Measurements from ENCODE around the gene BFSP2.
"Not testable (repeated sequence)": the region's sequence is repeated elsewhere in the genome, so short reads cannot be mapped to it uniquely, and the experiment has no call there.

BFSP2 gene

DNA sequence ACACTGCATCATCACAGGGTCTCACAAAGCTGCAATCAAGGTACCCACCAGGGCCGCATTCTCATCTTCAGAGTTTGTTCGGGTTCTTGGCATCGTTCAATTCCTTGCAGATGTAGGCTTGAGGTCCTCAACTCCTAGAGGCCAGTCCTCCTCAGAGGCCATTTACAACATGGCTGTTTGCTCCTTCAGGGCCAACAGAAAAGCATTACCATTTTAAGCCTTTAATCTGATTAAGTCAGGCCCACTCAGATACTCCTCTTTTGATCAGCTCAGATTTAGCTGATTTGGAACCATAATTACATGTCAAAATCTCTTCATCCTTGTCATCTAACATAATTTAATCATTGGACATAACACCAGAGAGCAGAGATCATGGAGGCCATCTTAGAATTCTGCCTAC, 55.4 kb downstream of the BFSP2 start:
- DNase-seq (ENCODE audit: low read depth in 2 of 3, low spot score in 1 of 3): no peak

DNA sequence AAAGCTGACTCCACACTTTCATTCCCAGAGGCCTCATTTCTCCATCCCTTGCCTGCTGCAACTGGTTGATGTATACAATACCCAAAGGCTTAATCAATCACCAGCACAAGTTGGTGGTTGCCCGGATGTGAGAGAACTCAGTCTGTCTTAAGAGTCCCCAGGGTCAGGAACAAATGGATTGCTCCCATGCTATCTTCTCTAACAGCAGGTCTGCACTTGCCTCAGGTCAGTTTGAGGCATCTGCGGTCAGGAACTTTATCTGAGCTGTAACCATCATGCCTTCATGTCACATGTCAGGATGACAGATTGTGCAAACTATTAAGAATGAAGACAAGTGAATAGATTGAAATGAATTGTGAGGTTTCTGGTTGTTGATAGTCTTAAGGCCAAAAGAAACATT, 56.1 kb downstream of the BFSP2 start:
- DNase-seq (ENCODE audit: low read depth in 2 of 3, low spot score in 1 of 3): no peak

DNA sequence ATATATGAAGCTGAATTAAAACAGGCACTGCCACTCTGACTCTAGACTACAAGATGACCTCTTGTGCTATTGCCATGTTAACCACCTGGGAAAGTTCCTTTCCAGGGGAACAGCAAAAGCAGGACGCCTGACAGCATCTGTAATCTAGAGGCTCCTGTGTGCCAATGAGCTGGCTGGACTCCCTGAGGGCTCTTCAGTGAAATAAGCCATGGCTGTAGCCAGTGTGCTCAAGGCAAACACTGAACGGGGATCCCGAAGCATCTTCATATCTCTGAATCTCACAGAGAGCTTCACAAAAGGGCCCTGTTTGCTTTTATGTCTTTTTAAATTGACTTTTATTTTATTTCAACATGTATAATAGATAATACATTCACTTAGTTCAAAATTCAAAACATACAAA, 57.2 kb downstream of the BFSP2 start:
- DNase-seq (ENCODE audit: low read depth in 2 of 3, low spot score in 1 of 3): no peak

- no peak for DNase-seq (ENCODE audit: low read depth in 2 of 3, low spot score in 1 of 3)
Measured at GRCh38 chr3:133457465-133458067, 57.7 kb downstream of the BFSP2 start.

DNA sequence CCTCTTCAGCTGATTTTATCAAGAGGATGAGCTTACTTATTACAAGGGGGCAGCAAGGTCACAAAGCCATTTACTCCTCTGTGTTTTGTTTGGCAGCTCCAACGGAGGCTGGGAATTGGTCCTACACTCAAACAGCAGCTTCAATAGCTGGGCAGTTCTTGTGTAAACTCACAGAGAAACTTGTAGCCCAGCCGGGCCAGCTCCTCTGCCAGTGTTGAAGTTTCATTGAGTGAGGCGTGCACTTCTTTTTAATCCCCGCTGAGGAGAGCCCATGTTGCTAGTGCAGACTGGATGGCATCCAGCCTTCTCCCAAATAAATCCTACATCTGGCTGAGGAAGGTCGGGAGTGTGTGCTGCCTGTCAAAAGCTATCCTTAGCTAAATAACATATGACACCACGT, 59.5 kb downstream of the BFSP2 start:
- no peak for DNase-seq (ENCODE audit: low read depth in 2 of 3, low spot score in 1 of 3)

GRCh38 chr3:133460809-133461208, 61.0 kb downstream of the BFSP2 start:
- no peak for DNase-seq (ENCODE audit: low read depth in 2 of 3, low spot score in 1 of 3)

- DNase-seq (ENCODE audit: low read depth in 2 of 3, low spot score in 1 of 3): no peak
Measured at GRCh38 chr3:133461291-133461690, 61.4 kb downstream of the BFSP2 start.

DNA sequence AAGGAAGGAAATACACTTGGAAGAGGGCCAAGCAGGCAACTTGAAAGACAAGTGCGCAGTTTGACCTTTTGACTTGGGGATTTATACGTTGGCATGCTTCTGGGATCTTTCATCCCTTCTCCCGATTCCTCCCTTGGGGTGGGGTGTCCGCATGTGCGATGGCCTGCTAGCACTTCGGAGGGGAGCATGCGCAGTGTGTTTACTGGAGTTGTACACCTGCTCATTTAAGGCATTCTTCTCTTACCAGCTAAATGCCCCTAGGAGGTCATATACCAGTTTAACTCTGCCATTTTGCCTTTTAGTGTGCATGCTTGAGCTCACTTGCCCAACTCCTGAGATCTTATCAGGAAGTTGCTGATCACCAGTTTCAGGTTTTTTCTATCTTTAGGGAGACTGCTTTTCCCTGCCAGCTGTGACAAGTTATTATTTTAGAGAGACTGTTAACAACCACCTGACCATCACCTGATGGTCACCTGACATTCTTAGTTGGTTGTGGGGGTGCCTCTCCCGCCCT, 63.5 kb downstream of the BFSP2 start:
- DNase-seq (ENCODE audit: low read depth in 2 of 3, low spot score in 1 of 3): no peak

GRCh38 chr3:133464573-133464972, 64.7 kb downstream of the BFSP2 start:
- DNase-seq (ENCODE audit: low read depth in 2 of 3, low spot score in 1 of 3): no peak

DNA sequence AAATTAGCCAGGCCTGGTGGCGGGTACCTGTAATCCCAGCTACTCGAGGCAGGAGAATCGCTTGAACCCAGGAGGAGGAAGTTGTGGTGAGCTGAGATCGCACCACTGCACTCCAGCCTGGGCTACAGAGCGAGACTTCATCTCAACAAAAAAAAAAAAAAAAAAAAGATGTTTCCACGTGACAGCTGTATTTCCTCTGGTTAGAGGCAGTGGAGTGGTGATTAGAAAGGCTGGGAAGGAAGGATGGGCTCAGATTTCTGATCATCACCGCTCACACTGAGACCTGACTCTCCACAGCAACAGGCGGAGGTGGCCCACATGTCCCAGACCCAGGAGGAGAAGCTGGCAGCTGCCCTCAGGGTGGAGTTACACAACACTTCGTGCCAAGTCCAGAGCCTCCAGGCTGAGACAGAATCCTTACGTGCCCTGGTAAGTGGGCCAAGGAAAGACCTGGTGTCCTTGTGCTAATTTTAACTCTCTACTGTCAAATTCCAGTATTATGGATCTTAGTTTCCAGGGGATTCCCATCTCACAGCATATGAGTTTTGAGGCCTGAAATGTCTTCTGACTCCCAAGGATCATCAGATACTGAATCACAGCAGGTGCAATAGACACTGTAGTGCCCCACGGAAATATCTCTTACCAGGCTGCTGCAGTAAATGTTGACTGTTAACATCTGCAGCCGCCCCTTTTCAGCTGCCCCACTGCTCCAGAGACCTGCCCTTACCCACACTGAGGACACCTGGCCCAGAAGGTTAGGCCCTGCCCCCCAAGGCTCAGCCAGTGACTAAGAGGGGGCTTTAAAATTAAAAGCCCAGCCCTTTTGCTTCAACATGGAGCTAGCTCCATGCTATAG, 66.9 kb downstream of the BFSP2 start:
- DNase-seq (ENCODE audit: low read depth in 2 of 3, low spot score in 1 of 3): no peak

- DNase-seq (ENCODE audit: low read depth in 2 of 3, low spot score in 1 of 3): no peak
Measured at GRCh38 chr3:133467780-133468179, 67.9 kb downstream of the BFSP2 start.

GRCh38 chr3:133468251-133468721, 68.4 kb downstream of the BFSP2 start:
- DNase-seq (ENCODE audit: low read depth in 2 of 3, low spot score in 1 of 3): no peak

- DNase-seq (ENCODE audit: low read depth in 2 of 3, low spot score in 1 of 3): no peak
Measured at GRCh38 chr3:133469140-133469731, 69.4 kb downstream of the BFSP2 start.

- no peak for DNase-seq (ENCODE audit: low read depth in 2 of 3, low spot score in 1 of 3)
Measured at GRCh38 chr3:133472242-133472641, 72.4 kb downstream of the BFSP2 start.

- no peak for DNase-seq (ENCODE audit: low read depth in 2 of 3, low spot score in 1 of 3)
Measured at GRCh38 chr3:133472889-133473288, 73.0 kb downstream of the BFSP2 start.

DNA sequence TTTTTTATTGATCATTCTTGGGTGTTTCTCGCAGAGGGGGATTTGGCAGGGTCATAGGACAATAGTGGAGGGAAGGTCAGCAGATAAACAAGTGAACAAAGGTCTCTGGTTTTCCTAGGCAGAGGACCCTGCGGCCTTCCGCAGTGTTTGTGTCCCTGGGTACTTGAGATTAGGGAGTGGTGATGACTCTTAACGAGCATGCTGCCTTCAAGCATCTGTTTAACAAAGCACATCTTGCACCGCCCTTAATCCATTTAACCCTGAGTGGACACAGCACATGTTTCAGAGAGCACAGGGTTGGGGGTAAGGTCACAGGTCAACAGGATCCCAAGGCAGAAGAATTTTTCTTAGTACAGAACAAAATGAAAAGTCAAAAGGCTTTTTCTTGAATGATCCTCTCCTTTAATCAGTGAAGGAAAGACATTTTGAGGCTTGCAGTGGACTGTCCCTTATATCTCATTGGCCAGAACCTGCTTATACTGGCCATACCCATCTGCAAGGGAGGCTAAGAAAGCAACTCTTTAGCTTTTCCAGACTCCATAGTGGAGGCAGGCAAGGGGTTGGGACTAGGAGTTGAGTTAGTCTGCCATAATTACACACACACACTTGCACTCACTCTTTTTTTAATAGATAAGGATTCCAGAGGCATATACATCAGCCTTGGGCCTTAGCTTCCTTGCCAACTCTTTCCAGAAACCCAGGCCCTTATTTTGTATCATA, 73.8 kb downstream of the BFSP2 start:
- not testable (repeated sequence) for DNase-seq (ENCODE audit: low read depth in 2 of 3, low spot score in 1 of 3)

DNA sequence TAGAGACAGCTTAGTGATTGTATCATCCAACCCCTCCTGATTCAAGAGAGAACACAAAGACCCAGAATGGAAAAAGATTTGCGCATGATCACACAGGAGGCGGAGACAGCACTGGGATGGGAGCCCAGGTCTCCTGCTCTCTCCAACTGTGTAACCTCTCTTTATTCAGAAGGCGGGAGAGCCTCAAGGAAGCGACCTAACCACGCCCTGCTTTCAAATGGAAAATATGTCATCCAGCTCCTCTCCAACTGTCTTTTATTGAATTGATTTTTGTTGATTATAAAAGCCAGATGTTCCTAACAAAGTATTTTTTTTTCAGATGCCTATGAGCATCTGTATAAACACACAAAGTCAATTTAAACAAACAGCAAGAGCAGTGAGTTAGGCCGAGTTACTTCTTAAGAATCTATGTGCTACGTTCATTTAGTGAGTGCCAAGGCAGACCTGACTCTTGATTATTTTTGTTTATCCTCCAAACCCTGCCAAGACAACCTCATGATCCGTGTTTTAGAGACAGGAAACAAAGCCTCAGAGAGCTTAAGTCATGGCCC, 74.5 kb downstream of the BFSP2 start:
- DNase-seq (ENCODE audit: low read depth in 2 of 3, low spot score in 1 of 3): no peak

DNA sequence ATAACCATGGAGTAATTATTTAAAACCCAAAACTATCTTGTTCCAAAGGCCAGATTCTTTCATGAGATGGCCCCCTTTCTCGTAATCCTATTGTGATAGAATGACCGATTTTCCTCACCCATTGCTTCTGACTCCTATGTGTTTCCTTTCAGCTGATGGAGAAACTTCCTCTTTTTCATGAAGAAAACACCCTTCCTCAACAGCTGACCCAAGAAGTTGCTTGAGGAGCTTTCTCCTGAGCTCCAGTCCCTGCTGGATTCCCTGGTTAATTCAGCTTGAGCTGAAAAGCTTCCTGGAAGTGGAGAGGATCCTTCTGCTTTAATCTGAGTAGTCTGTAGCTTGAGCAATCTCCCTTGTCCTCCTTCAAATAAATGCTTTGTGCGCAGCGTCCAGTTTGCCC, 75.0 kb downstream of the BFSP2 start:
- DNase-seq (ENCODE audit: low read depth in 2 of 3, low spot score in 1 of 3): no peak

- DNase-seq (ENCODE audit: low read depth in 2 of 3, low spot score in 1 of 3): no peak
Measured at GRCh38 chr3:133475245-133476010, 75.6 kb downstream of the BFSP2 start.

- DNase-seq (ENCODE audit: low read depth in 2 of 3, low spot score in 1 of 3): no peak
Measured at GRCh38 chr3:133476971-133477375, 77.1 kb downstream of the BFSP2 start.
